SK-N-SH treated with all-trans-retinoic acid at 6 μM for 48 hours (cell line): ENCODE results near the gene MED8.
A peak's percentile ranks its signal among the peaks of the same experiment; 100 is the strongest.

ENCODE experiments used
- ATAC-seq: fragments of 200-7000 bp; cut with Tn5 transposase; 3 replicates; pipeline ENCODE4 v1.9.1; 2020; ENCODE audit warnings: mild to moderate bottlenecking, moderate library complexity
- ARNTL ChIP-seq: fragments of 450-650 bp; formaldehyde crosslinking; IDR thresholded peaks from 2 replicates; pipeline ENCODE4 v1.5.0; 2020; ENCODE audit warnings: low read depth, mild to moderate bottlenecking, moderate library complexity, borderline replicate concordance
- BACH2 ChIP-seq: fragments of 250-450 bp; sonication (Bioruptor Pico); IDR thresholded peaks from 2 replicates; pipeline ENCODE4 v1.9.0; 2021; ENCODE audit warnings: mild to moderate bottlenecking, borderline replicate concordance
- CSDC2 ChIP-seq: fragments of 250-450 bp; sonication (Bioruptor Pico); IDR thresholded peaks from 2 replicates; pipeline ENCODE4 v1.5.0; 2020; ENCODE audit warnings: mild to moderate bottlenecking, moderate library complexity
- ESRRG ChIP-seq: fragments of 250-450 bp; sonication (Bioruptor Pico); IDR thresholded peaks from 2 replicates; pipeline ENCODE4 v1.6.1; 2021; ENCODE audit warnings: mild to moderate bottlenecking
- GLIS3 ChIP-seq: fragments of 250-450 bp; sonication (Bioruptor Pico); IDR thresholded peaks from 2 replicates; pipeline ENCODE4 v1.5.0; 2020; ENCODE audit warnings: mild to moderate bottlenecking, moderate library complexity
- ISL1 ChIP-seq: fragments of 250-450 bp; sonication (Bioruptor Pico); IDR thresholded peaks from 2 replicates; pipeline ENCODE4 v2.1.2; 2022; ENCODE audit warnings: mild to moderate bottlenecking, moderate library complexity
- OSR1 ChIP-seq: fragments of 250-450 bp; sonication (Bioruptor Pico); IDR thresholded peaks from 2 replicates; pipeline ENCODE4 v1.8.0; 2022; ENCODE audit warnings: moderate library complexity, mild to moderate bottlenecking, inconsistent platforms
- PPARA ChIP-seq: fragments of 250-450 bp; sonication (Bioruptor Pico); IDR thresholded peaks from 2 replicates; pipeline ENCODE4 v1.5.0; 2020; ENCODE audit warnings: mild to moderate bottlenecking, borderline replicate concordance
- RARB ChIP-seq: fragments of 250-450 bp; sonication (Bioruptor Pico); IDR thresholded peaks from 2 replicates; pipeline ENCODE4 v1.8.0; 2021; ENCODE audit warnings: mild to moderate bottlenecking, moderate library complexity
- SNAI2 ChIP-seq: fragments of 250-450 bp; sonication (Bioruptor Pico); IDR thresholded peaks from 2 replicates; pipeline ENCODE4 v1.5.0; 2020; ENCODE audit warnings: mild to moderate bottlenecking, moderate library complexity
- TCF4 ChIP-seq: fragments of 250-450 bp; sonication (Bioruptor Pico); IDR thresholded peaks from 2 replicates; pipeline ENCODE4 v1.8.0; 2021; ENCODE audit warnings: mild to moderate bottlenecking, moderate library complexity, borderline replicate concordance
- TOX ChIP-seq: fragments of 250-450 bp; sonication (Bioruptor Pico); IDR thresholded peaks from 2 replicates; pipeline ENCODE4 v1.8.0; 2021; ENCODE audit warnings: mild to moderate bottlenecking, moderate library complexity, borderline replicate concordance
- ZC3H10 ChIP-seq: fragments of 250-450 bp; sonication (Bioruptor Pico); IDR thresholded peaks from 2 replicates; pipeline ENCODE4 v1.5.1; 2021; ENCODE audit warnings: mild to moderate bottlenecking, moderate library complexity
- ZFP3 ChIP-seq: fragments of 250-450 bp; sonication (Bioruptor Pico); IDR thresholded peaks from 2 replicates; pipeline ENCODE4 v1.5.0; 2020; ENCODE audit warnings: mild to moderate bottlenecking, moderate library complexity
- ZFP30 ChIP-seq: fragments of 450-650 bp; formaldehyde crosslinking; IDR thresholded peaks from 2 replicates; pipeline ENCODE4 v1.5.0; 2022; ENCODE audit warnings: mild to moderate bottlenecking, moderate library complexity
- ZNF565 ChIP-seq: fragments of 450-650 bp; formaldehyde crosslinking; conservative IDR thresholded peaks from 2 replicates; pipeline ENCODE4 v1.5.0; 2020; ENCODE audit warnings: low read depth, mild to moderate bottlenecking, moderate library complexity
- TF ChIP-seq, protein P1 (sequence below): fragments of 250-450 bp; sonication (Bioruptor Pico); IDR thresholded peaks from 2 replicates; pipeline ENCODE4 v1.5.1; 2021; ENCODE audit warnings: mild to moderate bottlenecking, moderate library complexity
- TF ChIP-seq, protein P2 (sequence below): fragments of 250-450 bp; sonication (Bioruptor Pico); IDR thresholded peaks from 2 replicates; pipeline ENCODE4 v1.5.1; 2020; ENCODE audit warnings: low read depth, mild to moderate bottlenecking, moderate library complexity
- TF ChIP-seq, protein P3 (sequence below): fragments of 250-450 bp; sonication (Bioruptor Pico); IDR thresholded peaks from 2 replicates; pipeline ENCODE4 v1.8.0; 2020; ENCODE audit warnings: mild to moderate bottlenecking, moderate library complexity, borderline replicate concordance
- TF ChIP-seq, protein P4 (sequence below): fragments of 250-450 bp; sonication (Bioruptor Pico); IDR thresholded peaks from 2 replicates; pipeline ENCODE4 v1.8.0; 2021; ENCODE audit warnings: low read depth, mild to moderate bottlenecking, moderate library complexity, borderline replicate concordance

Gene MED8

DNA sequence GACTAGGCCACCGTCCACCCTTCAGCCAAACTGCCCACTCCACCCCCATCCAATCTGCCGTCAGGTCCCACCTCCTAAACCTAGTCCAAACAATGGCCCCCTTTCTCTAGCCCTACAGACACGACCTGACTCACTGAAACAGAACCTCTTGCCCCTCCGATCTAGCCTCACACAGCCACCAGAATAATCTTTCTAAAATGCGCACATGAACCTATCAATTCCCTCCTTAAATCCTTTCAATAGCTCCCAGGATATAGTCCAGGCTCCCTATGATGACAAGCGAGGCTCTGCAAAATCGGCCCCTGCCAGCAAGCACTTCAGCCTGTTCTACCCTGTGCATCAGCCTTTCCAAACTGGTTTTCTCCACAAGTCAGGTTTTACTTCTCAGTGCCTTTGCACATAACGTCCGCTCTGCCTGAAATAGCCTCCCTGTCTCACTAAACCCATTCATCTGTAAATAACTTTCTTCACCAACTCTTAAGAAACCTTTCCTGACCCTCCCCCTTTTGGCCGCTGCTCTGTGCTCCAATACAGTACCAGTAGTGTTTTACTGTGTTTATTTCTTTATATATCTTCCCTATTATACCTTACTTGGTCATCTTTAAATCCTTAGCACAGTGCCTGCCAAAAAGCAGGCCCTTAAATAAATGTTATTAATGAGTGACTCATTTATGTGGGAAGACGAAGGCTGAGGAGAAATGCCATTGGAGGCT lies 39.9 kb downstream of the MED8 start:
- peak; percentile 10; the same call in 2 of the 3 replicates for ATAC-seq
- TF ChIP-seq RARB (CRISPR knock-in tag) (no peak), ZFP3 (CRISPR knock-in tag) (no peak), TCF4 (CRISPR knock-in tag) (no peak), BACH2 (CRISPR knock-in tag) (no peak), ZFP30 (CRISPR knock-in tag) (no peak), ISL1 (CRISPR knock-in tag) (no peak), SNAI2 (CRISPR knock-in tag) (no peak), TOX (no peak), ESRRG (no peak), ZNF565 (CRISPR knock-in tag) (no peak), OSR1 (no peak), CSDC2 (CRISPR knock-in tag) (no peak), ZC3H10 (no peak)
- TF ChIP-seq, protein P1, sequence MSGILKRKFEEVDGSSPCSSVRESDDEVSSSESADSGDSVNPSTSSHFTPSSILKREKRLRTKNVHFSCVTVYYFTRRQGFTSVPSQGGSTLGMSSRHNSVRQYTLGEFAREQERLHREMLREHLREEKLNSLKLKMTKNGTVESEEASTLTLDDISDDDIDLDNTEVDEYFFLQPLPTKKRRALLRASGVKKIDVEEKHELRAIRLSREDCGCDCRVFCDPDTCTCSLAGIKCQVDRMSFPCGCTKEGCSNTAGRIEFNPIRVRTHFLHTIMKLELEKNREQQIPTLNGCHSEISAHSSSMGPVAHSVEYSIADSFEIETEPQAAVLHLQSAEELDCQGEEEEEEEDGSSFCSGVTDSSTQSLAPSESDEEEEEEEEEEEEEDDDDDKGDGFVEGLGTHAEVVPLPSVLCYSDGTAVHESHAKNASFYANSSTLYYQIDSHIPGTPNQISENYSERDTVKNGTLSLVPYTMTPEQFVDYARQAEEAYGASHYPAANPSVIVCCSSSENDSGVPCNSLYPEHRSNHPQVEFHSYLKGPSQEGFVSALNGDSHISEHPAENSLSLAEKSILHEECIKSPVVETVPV (CRISPR knock-in tag): no peak

- peak; percentile 90 for ATAC-seq
- no peak for TF ChIP-seq OSR1
Measured at GRCh38 chr1:43348809-43349593, 40.6 kb downstream of the MED8 start.

GRCh38 chr1:43348343-43348808 lies 41.2 kb downstream of the MED8 start:
- peak; percentile 20 for ATAC-seq
- TF ChIP-seq ZFP3 (CRISPR knock-in tag) (no peak), ARNTL (CRISPR knock-in tag) (no peak), PPARA (CRISPR knock-in tag) (no peak)
- TF ChIP-seq, protein P2, sequence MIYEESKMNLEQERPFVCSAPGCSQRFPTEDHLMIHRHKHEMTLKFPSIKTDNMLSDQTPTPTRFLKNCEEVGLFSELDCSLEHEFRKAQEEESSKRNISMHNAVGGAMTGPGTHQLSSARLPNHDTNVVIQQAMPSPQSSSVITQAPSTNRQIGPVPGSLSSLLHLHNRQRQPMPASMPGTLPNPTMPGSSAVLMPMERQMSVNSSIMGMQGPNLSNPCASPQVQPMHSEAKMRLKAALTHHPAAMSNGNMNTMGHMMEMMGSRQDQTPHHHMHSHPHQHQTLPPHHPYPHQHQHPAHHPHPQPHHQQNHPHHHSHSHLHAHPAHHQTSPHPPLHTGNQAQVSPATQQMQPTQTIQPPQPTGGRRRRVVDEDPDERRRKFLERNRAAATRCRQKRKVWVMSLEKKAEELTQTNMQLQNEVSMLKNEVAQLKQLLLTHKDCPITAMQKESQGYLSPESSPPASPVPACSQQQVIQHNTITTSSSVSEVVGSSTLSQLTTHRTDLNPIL (CRISPR knock-in tag): no peak
- TF ChIP-seq, protein P3, sequence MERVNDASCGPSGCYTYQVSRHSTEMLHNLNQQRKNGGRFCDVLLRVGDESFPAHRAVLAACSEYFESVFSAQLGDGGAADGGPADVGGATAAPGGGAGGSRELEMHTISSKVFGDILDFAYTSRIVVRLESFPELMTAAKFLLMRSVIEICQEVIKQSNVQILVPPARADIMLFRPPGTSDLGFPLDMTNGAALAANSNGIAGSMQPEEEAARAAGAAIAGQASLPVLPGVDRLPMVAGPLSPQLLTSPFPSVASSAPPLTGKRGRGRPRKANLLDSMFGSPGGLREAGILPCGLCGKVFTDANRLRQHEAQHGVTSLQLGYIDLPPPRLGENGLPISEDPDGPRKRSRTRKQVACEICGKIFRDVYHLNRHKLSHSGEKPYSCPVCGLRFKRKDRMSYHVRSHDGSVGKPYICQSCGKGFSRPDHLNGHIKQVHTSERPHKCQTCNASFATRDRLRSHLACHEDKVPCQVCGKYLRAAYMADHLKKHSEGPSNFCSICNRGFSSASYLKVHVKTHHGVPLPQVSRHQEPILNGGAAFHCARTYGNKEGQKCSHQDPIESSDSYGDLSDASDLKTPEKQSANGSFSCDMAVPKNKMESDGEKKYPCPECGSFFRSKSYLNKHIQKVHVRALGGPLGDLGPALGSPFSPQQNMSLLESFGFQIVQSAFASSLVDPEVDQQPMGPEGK (CRISPR knock-in tag): no peak
- TF ChIP-seq, protein P1 (CRISPR knock-in tag): no peak
- TF ChIP-seq, protein P4, sequence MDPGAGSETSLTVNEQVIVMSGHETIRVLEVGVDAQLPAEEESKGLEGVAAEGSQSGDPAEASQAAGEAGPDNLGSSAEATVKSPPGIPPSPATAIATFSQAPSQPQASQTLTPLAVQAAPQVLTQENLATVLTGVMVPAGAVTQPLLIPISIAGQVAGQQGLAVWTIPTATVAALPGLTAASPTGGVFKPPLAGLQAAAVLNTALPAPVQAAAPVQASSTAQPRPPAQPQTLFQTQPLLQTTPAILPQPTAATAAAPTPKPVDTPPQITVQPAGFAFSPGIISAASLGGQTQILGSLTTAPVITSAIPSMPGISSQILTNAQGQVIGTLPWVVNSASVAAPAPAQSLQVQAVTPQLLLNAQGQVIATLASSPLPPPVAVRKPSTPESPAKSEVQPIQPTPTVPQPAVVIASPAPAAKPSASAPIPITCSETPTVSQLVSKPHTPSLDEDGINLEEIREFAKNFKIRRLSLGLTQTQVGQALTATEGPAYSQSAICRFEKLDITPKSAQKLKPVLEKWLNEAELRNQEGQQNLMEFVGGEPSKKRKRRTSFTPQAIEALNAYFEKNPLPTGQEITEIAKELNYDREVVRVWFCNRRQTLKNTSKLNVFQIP (CRISPR knock-in tag): no peak

DNA sequence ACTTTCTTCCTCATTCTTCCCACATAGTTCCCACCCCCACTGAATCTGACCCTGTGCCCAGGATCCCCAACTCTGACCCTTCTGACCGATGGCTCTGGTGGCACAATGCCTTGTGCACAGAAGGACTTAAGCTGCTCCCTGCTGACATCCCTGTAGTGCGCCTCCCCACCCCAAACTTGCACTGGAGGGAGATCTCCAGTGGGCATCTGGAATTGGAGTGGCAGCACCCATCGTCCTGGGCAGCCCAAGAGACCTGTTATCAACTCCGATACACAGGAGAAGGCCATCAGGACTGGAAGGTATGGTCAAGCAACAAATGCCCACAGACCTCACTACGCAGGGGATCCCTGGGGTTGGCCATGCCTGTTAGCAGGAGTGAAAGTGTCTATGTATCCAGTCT lies 43.0 kb downstream of the MED8 start:
- no peak for ATAC-seq
- no peak for TF ChIP-seq PPARA (CRISPR knock-in tag)
- TF ChIP-seq ZC3H10: no peak
- no peak for TF ChIP-seq GLIS3 (CRISPR knock-in tag)
- TF ChIP-seq, protein P1 (CRISPR knock-in tag): no peak
